HuH-7.5 (cell line): Measurements from ENCODE around the gene TANC1.

Source experiments
- DNase-seq: peaks from one replicate; pipeline ENCODE4 v3.0.0; 2011; ENCODE audit warnings: low spot score

TANC1 gene

DNA sequence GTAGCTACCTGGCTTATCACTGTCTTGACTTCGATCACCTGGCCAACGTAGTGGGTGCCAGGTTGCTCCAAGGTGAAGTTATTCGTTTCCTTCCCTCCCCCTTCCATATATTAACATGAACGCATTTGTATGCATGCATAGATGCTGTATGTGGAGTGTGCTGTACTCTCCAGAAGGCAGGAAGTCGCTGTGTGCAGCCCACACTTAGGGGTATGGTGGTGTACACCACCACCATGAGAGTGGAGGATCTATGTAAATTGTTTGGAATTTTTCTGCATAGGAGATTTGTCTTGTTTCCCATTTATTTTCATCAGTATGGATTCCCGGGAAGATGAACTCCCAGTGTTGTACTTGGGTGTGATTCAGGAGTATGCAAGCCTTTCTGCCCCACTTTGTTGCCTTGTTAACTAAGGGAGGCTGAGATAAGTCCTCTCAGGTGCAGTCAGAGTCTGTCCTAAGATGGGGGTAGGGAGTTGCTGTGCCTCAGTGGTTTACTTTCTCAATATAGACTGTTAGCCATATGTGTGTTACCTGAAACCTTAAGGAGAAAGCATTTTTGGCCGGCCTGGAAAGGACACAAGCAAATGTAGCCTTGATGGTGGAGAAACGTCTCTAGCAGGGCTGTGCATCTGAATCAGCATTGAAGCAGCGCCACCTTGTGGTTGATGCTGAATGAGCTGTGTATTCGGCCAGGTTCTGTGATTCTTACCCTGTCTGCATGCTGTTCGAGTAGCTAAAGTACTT, 149.8 kb downstream of the TANC1 start:
- peak; percentile 56 for DNase-seq

DNA sequence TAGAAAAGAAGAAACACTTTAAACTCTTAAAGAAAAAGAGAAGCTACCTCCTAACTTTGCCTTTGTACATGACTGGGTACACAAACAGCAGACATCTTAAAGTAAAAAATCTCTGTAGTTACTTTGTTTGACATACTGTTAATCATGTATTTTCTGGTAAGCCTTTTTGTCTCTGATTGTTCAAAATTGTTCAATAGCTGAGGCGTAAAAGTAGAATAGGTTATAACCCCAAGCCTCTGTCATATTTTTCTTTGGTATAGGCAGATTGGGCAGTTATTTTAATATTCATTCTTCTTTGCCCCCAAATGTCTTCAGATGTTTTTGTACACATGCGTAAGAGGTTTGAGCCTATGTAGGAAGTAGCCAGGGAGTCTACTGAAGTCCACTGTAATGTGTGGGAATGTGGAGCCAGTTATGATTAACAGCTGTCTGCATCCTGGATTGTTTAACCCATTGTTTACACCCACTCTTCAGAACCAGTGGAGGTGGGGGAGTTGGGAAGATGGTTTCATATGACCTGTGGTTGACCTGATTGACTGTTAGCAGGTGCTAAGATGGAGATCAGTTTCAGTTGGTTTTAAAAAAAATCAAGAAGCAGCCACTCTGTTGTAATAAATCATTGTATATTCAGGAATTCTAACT, 150.5 kb downstream of the TANC1 start:
- DNase-seq, result no peak

- no peak for DNase-seq
These were observed 151.3 kb downstream of the TANC1 start for GRCh38 chr2:159119652-159120257.

GRCh38 chr2:159123786-159124185, 155.3 kb downstream of the TANC1 start:
- no peak for DNase-seq

DNA sequence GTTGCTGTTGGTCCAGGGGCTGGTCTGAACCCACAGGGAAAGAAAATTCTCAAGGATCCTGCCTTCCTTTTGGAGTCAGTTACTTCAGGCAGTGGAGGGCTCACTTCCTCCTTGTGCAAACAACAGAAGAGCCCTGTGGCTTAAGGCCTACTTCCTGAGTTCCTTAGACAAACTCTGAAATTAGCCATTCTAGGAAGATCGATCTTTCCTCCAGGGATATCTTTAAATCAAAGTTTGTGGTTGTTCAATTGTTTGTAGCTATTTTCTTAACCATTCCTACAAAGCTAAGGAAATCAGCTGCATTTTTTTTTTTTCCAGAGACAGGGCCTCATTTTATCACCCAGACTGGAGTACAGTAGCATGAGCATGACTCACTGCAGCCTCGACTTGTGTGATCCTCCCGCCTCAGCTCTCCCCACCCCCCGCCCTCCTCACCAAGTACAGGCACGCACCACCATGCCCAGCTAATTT, 156.0 kb downstream of the TANC1 start:
- no peak for DNase-seq

GRCh38 chr2:159124931-159125467, 156.6 kb downstream of the TANC1 start:
- no peak for DNase-seq

DNA sequence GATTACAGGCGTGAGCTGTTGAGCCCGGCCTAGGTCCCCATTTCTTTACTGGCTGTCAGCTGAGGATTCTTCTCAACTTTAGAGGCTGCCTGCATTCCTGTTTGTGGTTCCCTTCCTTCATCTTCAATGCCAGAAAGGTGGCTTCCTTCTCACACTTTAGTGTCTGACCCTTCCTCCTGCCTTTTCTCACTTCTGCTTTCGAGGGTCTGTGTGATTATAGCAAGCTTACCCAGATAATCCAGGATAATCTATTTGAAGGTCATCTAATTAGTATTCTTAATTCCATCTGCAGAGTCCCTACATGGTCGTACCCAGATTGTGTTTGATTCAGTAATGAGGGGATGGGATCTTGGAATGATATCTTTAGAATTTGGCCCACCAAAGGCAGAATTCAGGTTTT, 157.4 kb downstream of the TANC1 start:
- DNase-seq, result no peak

DNA sequence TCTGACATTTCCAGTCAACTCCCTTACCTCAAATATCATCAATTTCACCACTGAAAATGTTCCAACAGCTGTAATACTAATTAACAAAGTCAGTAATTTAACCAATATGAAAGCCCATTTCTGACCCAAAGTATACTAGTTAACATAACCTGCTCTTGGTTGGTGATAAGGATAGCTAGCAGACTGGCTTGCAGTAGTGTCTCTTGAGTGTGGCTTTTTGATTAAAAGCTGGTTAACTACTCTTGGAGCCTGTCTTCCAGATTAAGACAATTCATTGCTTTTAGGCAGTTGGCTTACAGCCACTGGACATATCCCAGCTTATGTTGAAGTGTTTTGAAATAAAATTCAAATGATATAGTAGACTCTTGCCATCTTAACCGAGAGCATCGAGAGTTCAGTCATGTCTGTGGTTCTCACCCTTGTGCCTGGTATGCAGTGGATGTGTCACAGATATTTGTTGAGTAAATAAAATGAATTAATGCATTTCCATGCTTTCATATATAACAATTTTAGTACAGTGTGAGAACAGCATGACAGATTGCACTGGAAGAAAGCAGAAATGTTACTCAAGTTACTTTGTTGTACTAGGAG, 158.1 kb downstream of the TANC1 start:
- no peak for DNase-seq

GRCh38 chr2:159128191-159128590, 159.8 kb downstream of the TANC1 start:
- DNase-seq, result no peak

- no peak for DNase-seq
These were observed 160.8 kb downstream of the TANC1 start for GRCh38 chr2:159129269-159129668.

DNA sequence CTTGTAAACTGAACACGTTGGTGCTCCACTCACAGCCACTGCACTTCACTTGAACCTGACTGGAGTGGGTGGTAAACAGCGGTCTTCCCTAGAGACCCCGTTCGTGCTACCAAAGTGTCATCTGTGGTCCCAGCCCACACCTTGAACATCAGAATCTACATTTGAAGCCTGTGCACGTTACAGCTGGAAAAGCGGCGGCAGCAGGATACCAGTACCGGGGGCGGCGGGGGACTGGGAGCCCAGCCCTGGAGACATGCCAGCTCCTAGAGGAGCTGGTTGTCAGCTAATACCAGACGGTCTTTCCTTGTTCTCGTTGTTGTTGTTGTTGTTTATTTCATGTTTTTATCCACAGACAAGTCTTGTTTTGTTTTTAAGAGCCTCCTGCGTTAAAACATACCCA, 161.4 kb downstream of the TANC1 start:
- no peak for DNase-seq

DNA sequence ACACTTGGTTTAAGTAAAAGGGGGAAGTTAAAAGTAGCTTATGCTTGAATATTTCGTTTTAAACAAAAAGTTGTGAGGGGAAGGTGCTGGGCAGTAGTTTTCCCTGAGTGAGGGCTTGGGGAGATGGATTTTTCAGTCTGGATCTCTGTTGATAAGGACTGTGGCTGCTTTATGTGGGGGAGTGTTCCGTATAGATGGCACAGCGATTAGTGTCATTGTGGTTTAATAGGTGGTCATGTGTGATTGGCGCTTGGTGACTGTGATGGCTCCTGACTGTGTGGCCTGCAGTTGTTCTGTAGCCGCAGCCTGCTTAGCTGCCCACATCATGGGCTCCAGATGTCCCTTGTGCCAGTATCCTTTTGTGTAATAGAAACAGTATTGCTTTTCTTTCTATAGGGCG, 161.9 kb downstream of the TANC1 start:
- no peak for DNase-seq

- no peak for DNase-seq
These were observed 162.9 kb downstream of the TANC1 start for GRCh38 chr2:159131267-159131913.

- DNase-seq, result no peak
These were observed 163.5 kb downstream of the TANC1 start for GRCh38 chr2:159131914-159132281.

GRCh38 chr2:159133797-159134196, 165.4 kb downstream of the TANC1 start:
- DNase-seq, result no peak

GRCh38 chr2:159134979-159135378, 166.5 kb downstream of the TANC1 start:
- no peak for DNase-seq

DNA sequence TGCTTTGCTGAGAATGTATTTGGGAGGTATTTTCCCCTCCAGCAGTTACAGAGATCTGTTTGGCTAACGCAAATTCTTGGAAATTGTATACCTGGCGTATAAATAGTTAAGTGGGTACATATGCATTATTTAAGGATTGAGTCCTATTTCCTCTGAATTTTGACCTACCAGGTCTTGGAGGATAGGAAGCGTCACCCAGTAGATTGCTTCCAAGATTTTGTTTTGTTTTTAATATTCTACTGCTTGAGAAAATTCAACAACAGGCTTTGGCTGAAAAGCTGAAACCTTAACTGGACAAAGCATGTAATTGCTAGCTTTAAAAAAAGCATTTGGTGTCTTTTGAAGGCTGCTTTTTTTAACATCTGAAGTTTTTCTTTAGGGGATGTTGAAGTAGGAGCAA, 168.0 kb downstream of the TANC1 start:
- no peak for DNase-seq

DNA sequence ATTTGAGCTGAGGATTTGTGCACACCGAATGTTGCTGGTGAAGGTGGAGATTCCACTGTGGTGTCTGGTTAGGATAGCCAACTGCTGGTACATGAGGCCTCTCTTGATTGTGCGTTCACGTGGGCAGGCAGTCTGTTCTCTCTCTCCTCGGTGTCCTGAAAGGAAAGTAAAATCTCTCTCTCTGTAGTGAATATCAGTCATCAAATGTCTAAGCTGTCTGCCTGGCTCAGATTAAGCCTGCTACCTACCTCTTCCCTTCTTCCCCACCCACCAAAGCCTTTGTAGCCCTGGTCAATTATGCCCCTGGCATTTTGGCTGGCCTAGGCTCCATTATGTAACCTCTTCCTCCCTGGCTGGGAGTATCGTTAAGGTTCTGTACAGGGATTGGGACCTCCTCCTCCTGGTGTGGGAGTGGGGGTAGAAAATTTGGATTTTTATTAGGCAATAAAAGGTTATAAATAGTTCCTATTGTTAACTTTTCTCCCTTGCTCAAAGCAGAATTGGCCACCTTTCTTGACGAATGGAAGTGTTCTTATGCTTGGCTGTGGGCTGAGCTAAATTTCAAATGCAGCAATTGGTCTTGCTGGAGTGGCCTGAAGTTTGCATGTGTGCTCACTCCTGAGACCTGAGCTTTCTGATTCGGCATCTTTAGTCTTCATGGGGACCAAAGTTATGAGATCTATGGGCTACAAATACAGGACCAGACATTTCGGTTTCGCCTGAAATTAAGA, 169.2 kb downstream of the TANC1 start:
- DNase-seq, result no peak

DNA sequence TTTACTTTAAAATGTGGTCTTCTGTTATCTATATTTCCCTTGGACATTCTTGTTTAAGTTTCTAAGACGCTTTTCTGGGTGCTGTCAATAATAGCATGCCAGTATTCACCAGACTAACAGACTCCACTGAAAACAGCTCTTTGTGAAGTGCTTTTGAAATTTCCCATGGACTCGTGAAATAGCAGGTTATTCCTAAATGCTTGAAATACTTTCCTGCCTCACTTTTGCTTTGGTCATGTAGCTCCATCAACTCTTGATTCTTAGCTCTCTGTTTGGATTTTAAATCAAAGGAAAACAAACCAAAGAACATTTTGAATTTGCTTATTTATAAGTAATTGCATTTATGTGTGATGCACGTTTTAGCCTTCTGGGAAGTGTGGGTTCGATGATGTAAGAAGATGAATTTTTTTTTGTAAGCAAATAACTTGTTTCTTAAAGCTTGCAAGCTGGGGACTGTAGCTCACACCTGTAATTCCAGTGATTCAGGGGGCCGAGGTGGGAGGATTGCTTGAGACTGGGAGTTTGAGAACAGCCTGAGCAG, 170.3 kb downstream of the TANC1 start:
- DNase-seq, result no peak

GRCh38 chr2:159139216-159139933, 170.9 kb downstream of the TANC1 start:
- DNase-seq, result no peak
